SH-SY5Y (cell line): ENCODE results near the gene AGRN.

Source experiments
- GATA2 ChIP-seq: IDR thresholded peaks from 2 replicates; pipeline ENCODE4 v1.6.1; 2011; ENCODE audit warnings: mild to moderate bottlenecking, low read depth, low read length
- GATA3 ChIP-seq: IDR thresholded peaks from 2 replicates; pipeline ENCODE4 v1.6.1; 2011; ENCODE audit warnings: low read depth, mild to moderate bottlenecking, low read length, moderate library complexity

DNA sequence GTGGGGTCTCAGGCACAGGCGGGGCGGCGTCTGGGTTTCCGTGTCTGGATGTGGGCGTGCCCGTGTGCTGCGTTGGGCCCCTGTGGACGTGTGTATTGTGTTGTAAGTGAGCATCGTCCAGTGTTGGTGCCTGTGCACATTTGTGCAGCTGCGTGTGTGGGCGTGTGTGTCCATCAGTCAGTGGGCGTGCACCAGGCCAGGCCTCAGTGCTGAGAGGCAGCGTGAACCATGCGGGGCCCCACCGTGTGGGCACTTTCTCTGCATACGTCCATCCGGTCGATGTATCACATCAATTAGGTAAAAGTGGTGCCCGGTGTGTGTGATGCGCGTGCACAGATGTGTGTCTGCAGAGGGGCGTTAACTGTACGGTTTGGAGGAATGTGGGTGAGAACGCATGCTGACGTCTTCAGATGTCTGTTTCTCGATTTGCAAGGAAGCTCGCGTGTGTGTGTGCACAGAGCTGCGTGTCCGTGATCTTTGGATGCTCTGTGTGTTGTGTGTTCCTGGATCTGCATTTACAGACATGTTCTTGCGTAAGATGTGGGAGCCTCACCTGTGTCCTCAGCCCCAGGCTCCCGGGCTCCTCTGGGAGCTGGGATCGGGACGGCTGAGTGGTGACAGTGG is 24.6 kb downstream of the AGRN start:
- TF ChIP-seq GATA2 (no peak), GATA3 (no peak)
